OCI-LY7 (cell line): Measurements from ENCODE around the gene ARHGEF11. TPM values are rescaled to one million over a fixed set of nuclear protein-coding genes. Genes with fewer than 3 reads are reported as not detected.

Experiments used
- BruUV-seq: library from RNA; stranded (reverse); fragments of 400-500 nt; replicated peaks from 2 replicates; lab custom pipeline; 2021; lab: Mats Ljungman, UMichigan
- CTCF ChIA-PET: fragments of 300-600 bp; sonication (Branson Sonifier 250); formaldehyde crosslinking; loops from one replicate; lab custom pipeline; 2022; ENCODE audit warnings: antibody characterized with exemption; ENCODE audit not compliant: unreplicated experiment; lab: Charles Lee
- POLR2A ChIA-PET: fragments of 300-600 bp; sonication (Branson Sonifier 250); formaldehyde crosslinking; loops from one replicate; lab custom pipeline; 2022; ENCODE audit warnings: antibody characterized with exemption; lab: Charles Lee
- DNase-seq: peaks from one replicate; pipeline ENCODE4 v3.0.0-alpha.2; 2015; ENCODE audit warnings: low spot score
- H2AFZ ChIP-seq: fragments of 200-600 bp; sonication (generic), shearing (Covaris generic); 2 replicates; pipeline ENCODE4 v1.6.1; 2014; ENCODE audit warnings: mild to moderate bottlenecking, antibody characterized with exemption, low read length, moderate library complexity
- H3K27ac ChIP-seq: fragments of 200-600 bp; sonication (generic); 2 replicates; pipeline ENCODE4 v1.5.1; 2014; ENCODE audit warnings: mixed run types, low read depth, mild to moderate bottlenecking, moderate library complexity, low read length, inconsistent platforms; ENCODE audit not compliant: poor library complexity, severe bottlenecking
- H3K36me3 ChIP-seq: fragments of 200-600 bp; sonication (generic); 2 replicates; pipeline ENCODE4 v1.6.1; 2014; ENCODE audit warnings: mild to moderate bottlenecking, antibody characterized with exemption, low read length, moderate library complexity, mixed read lengths; ENCODE audit not compliant: insufficient read depth
- H3K4me1 ChIP-seq: fragments of 200-600 bp; sonication (generic); 2 replicates; pipeline ENCODE4 v1.5.1; 2014; ENCODE audit warnings: mild to moderate bottlenecking, low read length; ENCODE audit not compliant: insufficient read depth, poor library complexity, severe bottlenecking
- H3K4me2 ChIP-seq: fragments of 200-600 bp; sonication (generic); 2 replicates; pipeline ENCODE4 v1.6.1; 2014; ENCODE audit warnings: mild to moderate bottlenecking, low read length
- H3K4me3 ChIP-seq: fragments of 200-600 bp; sonication (generic); 2 replicates; pipeline ENCODE4 v1.5.1; 2014; ENCODE audit warnings: mild to moderate bottlenecking, low read depth, low read length; ENCODE audit not compliant: poor library complexity, severe bottlenecking
- H3K79me2 ChIP-seq: fragments of 200-600 bp; sonication (generic); 2 replicates; pipeline ENCODE4 v1.6.1; 2016; ENCODE audit warnings: low read depth, mild to moderate bottlenecking, low read length, moderate library complexity, mixed read lengths; ENCODE audit not compliant: insufficient read depth
- H3K9me2 ChIP-seq: fragments of 200-600 bp; sonication (generic); 2 replicates; pipeline ENCODE4 v1.6.1; 2016; ENCODE audit warnings: mild to moderate bottlenecking, low read length, mixed read lengths; ENCODE audit not compliant: insufficient read depth
- H3K9me3 ChIP-seq: fragments of 200-600 bp; sonication (generic); 2 replicates; pipeline ENCODE4 v1.6.1; 2014; ENCODE audit warnings: mild to moderate bottlenecking, mixed run types, low read length, mixed read lengths
- H4K20me1 ChIP-seq: fragments of 200-600 bp; sonication (generic); 2 replicates; pipeline ENCODE4 v1.6.1; 2014; ENCODE audit warnings: mild to moderate bottlenecking, antibody characterized with exemption, low read length, moderate library complexity, mixed read lengths; ENCODE audit not compliant: insufficient read depth
- CTCF ChIP-seq: fragments of 200-600 bp; sonication (generic); conservative IDR thresholded peaks from 2 replicates; pipeline ENCODE4 v1.5.1; 2014; ENCODE audit warnings: mild to moderate bottlenecking, antibody characterized with exemption, low read length, moderate library complexity, mixed read lengths
- EZH2phosphoT487 ChIP-seq: fragments of 200-600 bp; sonication (generic); IDR thresholded peaks from 2 replicates; pipeline ENCODE4 v1.6.1; 2018; ENCODE audit warnings: low read depth, borderline replicate concordance, mild to moderate bottlenecking, mixed run types, antibody characterized with exemption, low read length, moderate library complexity, mixed read lengths
- intact Hi-C: fragments of 100-400 bp; cut with micrococcal nuclease; formaldehyde crosslinking; loops from one replicate; pipeline ENCODE4 v1.10.0; 2022; ENCODE audit not compliant: unreplicated experiment
- total RNA-seq, 2 experiments: library from RNA; depleted of rRNA in 1 of 2; stranded (reverse); fragments of >200 nt in 1 of 2; shearing (Covaris generic) in 1 of 2; gene quantifications; 2 replicates each; pipeline ENCODE4 v1.2.3, GENCODE V29; 2014 to 2022

ARHGEF11 gene
- total RNA-seq, 2 experiments from 2014 or later, result 1.5 to 3.4 TPM

GRCh38 chr1:156910309-156910782 lies 135.2 kb downstream of the ARHGEF11 start:
- H3K4me2 ChIP-seq, result no peak overlapping the region
- DNase-seq, result peak; percentile 50
- peak; percentile 83 for TF ChIP-seq CTCF
- no peak for TF ChIP-seq EZH2phosphoT487
- ChIA-PET CTCF (no interaction called here), POLR2A (no interaction called here)
- H3K27ac ChIP-seq, result no peak overlapping the region
- intact Hi-C loops, result no loop called here
- BruUV-seq, result no TSS peak
- no peaks in the 10 kb centered on the region for H3K36me3 ChIP-seq
- H3K9me3 ChIP-seq, result no peaks in the 10 kb centered on the region
- no peaks in the 10 kb centered on the region for H3K4me1 ChIP-seq
- no peaks in the 10 kb centered on the region for H4K20me1 ChIP-seq
- H2AFZ ChIP-seq, result no peak overlapping the region
- H3K9me2 ChIP-seq, result no peaks in the 10 kb centered on the region
- H3K4me3 ChIP-seq, result no peak overlapping the region
- H3K79me2 ChIP-seq, result no peaks in the 10 kb centered on the region

- Histone ChIP-seq H3K4me3 (no peak overlapping the region), H2AFZ (no peak overlapping the region), H3K79me2 (no peaks in the 10 kb centered on the region), H3K4me1 (no peaks in the 10 kb centered on the region), H3K9me3 (no peaks in the 10 kb centered on the region), H3K4me2 (no peak overlapping the region), H3K9me2 (no peaks in the 10 kb centered on the region), H4K20me1 (no peaks in the 10 kb centered on the region), H3K27ac (no peak overlapping the region), H3K36me3 (no peaks in the 10 kb centered on the region)
- CTCF ChIA-PET, result no interaction called here
- intact Hi-C loops, result no loop called here
- no peak for DNase-seq
- TF ChIP-seq CTCF, result no peak
- TF ChIP-seq EZH2phosphoT487, result no peak
- BruUV-seq, result no TSS peak
- POLR2A ChIA-PET, result no interaction called here
These were observed 135.9 kb downstream of the ARHGEF11 start for GRCh38 chr1:156909671-156910070.

- no TSS peak for BruUV-seq
- no peak overlapping the region for H3K4me2 ChIP-seq
- no peaks in the 10 kb centered on the region for H3K36me3 ChIP-seq
- no peaks in the 10 kb centered on the region for H3K79me2 ChIP-seq
- no peak for DNase-seq
- intact Hi-C loops, result no loop called here
- H2AFZ ChIP-seq, result no peak overlapping the region
- H4K20me1 ChIP-seq, result no peaks in the 10 kb centered on the region
- no peaks in the 10 kb centered on the region for H3K9me2 ChIP-seq
- ChIA-PET POLR2A (no interaction called here), CTCF (no interaction called here)
- no peak overlapping the region for H3K4me3 ChIP-seq
- TF ChIP-seq EZH2phosphoT487 (no peak), CTCF (no peak)
- no peaks in the 10 kb centered on the region for H3K9me3 ChIP-seq
- no peaks in the 10 kb centered on the region for H3K4me1 ChIP-seq
- no peak overlapping the region for H3K27ac ChIP-seq
These were observed 136.6 kb downstream of the ARHGEF11 start for GRCh38 chr1:156908955-156909354.
